ENCODE measurements around the gene PCNT.

DNA sequence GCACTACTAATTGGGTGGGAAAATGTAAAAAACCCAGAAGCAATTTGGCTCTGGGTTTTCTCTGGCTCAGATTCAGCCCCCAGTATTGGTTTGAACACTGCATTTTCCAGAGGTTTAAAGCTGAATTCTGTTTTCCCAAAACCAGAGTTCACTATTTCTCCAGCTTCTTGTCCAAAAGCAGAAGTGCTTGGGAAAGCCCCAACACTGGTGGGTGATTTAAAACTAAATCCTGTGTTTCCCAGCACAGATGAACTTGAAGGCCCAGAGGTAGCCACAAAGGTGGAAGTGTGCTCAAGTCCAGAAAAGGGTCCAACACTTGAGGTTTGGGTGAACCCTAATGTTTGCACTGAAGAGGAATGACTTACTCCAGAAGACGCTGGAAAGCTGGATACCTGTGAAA, 39.2 kb upstream of the PCNT start:
- TF ChIP-seq, protein P1, sequence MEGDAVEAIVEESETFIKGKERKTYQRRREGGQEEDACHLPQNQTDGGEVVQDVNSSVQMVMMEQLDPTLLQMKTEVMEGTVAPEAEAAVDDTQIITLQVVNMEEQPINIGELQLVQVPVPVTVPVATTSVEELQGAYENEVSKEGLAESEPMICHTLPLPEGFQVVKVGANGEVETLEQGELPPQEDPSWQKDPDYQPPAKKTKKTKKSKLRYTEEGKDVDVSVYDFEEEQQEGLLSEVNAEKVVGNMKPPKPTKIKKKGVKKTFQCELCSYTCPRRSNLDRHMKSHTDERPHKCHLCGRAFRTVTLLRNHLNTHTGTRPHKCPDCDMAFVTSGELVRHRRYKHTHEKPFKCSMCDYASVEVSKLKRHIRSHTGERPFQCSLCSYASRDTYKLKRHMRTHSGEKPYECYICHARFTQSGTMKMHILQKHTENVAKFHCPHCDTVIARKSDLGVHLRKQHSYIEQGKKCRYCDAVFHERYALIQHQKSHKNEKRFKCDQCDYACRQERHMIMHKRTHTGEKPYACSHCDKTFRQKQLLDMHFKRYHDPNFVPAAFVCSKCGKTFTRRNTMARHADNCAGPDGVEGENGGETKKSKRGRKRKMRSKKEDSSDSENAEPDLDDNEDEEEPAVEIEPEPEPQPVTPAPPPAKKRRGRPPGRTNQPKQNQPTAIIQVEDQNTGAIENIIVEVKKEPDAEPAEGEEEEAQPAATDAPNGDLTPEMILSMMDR (IDR thresholded peaks at IDR 0.05), result no peak
- TF ChIP-seq EZH2 (IDR thresholded peaks at IDR 0.05; ENCODE audit: borderline replicate concordance, insufficient read depth, low read depth, low read length, poor library complexity, severe bottlenecking), result no peak

All from B cell (primary cell).